MCF 10A (cell line): ENCODE measurements around the gene RPS15. TPM values are rescaled to one million over a fixed set of nuclear protein-coding genes. Genes with fewer than 3 reads are reported as not detected.

ENCODE experiments used
- Bru-seq: library from RNA; stranded (reverse); fragments of 400-500 nt; gene quantifications from one replicate; lab custom pipeline; 2021; lab: Mats Ljungman, UMichigan
- BruChase-seq, 2 experiments: library from RNA; stranded (reverse); fragments of 400-500 nt; gene quantifications; one replicate each; lab custom pipeline; 2021; lab: Mats Ljungman, UMichigan
- BruUV-seq: library from RNA; stranded (reverse); fragments of 400-500 nt; replicated peaks from 2 replicates; lab custom pipeline; 2021; lab: Mats Ljungman, UMichigan
- CTCF ChIA-PET: fragments of 300-600 bp; sonication (Branson Sonifier 250); formaldehyde crosslinking; extraction: SDS; loops from one replicate; lab custom pipeline; 2021; ENCODE audit warnings: antibody characterized with exemption, inconsistent platforms; lab: Yijun Ruan, JAX
- POLR2A ChIA-PET: fragments of 300-600, 350-650 bp; sonication (Branson Sonifier 250); formaldehyde crosslinking; extraction: SDS; loops from one replicate; lab custom pipeline; 2020; ENCODE audit warnings: antibody characterized with exemption, inconsistent platforms; lab: Yijun Ruan, JAX
- DNase-seq: peaks from one replicate; pipeline ENCODE4 v3.0.0-alpha.2; 2018; ENCODE audit not compliant: unreplicated experiment
- H3K27ac Mint-ChIP-seq: one replicate; pipeline ENCODE4 v1.8.0; 2022; ENCODE audit warnings: mild to moderate bottlenecking, low read depth, mixed read lengths; ENCODE audit not compliant: unreplicated experiment
- H3K27me3 Mint-ChIP-seq: one replicate; pipeline ENCODE4 v1.8.0; 2022; ENCODE audit warnings: mixed read lengths; ENCODE audit not compliant: insufficient read depth, unreplicated experiment
- H3K36me3 Mint-ChIP-seq: one replicate; pipeline ENCODE4 v1.8.0; 2022; ENCODE audit warnings: mild to moderate bottlenecking, moderate library complexity, mixed read lengths; ENCODE audit not compliant: insufficient read depth, unreplicated experiment
- H3K4me1 Mint-ChIP-seq: one replicate; pipeline ENCODE4 v1.8.0; 2022; ENCODE audit warnings: mixed read lengths; ENCODE audit not compliant: insufficient read depth, unreplicated experiment
- H3K4me3 Mint-ChIP-seq: one replicate; pipeline ENCODE4 v1.8.0; 2022; ENCODE audit warnings: mild to moderate bottlenecking, moderate library complexity, mixed read lengths; ENCODE audit not compliant: unreplicated experiment
- H3K9me3 Mint-ChIP-seq: one replicate; pipeline ENCODE4 v1.8.0; 2022; ENCODE audit warnings: mixed read lengths; ENCODE audit not compliant: unreplicated experiment
- intact Hi-C: fragments of 100-400 bp; cut with micrococcal nuclease; formaldehyde crosslinking; loops from 2 replicates; pipeline ENCODE4 v1.14.1; 2022
- long read RNA-seq: library from polyadenylated mRNA; stranded (forward); transcript quantifications from one replicate; pipeline ENCODE4 v2.0.0, GENCODE V29; 2022
- total RNA-seq: library from RNA; stranded (reverse); gene quantifications from 2 replicates; pipeline ENCODE4 v1.2.3, GENCODE V29; 2022
- TF ChIP-seq, protein P1 (sequence below): fragments of 200-600 bp; IDR thresholded peaks from one replicate; pipeline ENCODE4 v1.8.0; 2022; ENCODE audit warnings: antibody characterized with exemption, mild to moderate bottlenecking; ENCODE audit not compliant: unreplicated experiment

Gene RPS15
- total RNA-seq (1,168 and 1,243 TPM in 2 replicates), Bru-seq, nascent RNA (percentile 100 among the genes with signal in this experiment), BruChase-seq, experiment 1, labeled RNA remaining after a 6-hour chase (percentile 100 among the genes with signal in this experiment), BruChase-seq, experiment 2, labeled RNA remaining after a 2-hour chase (percentile 100 among the genes with signal in this experiment)
- long read RNA-seq, transcript RPS15-209 (4 exons, 510 nt) = major isoform, 1,357 of 1,585 reads
- long read RNA-seq, transcript RPS15-201 (4 exons, 534 nt) = minor isoform, 31 of 1,585 reads
- long read RNA-seq, transcript RPS15-210 (3 exons, 873 nt) = minor isoform, 84 of 1,585 reads
- long read RNA-seq, transcript RPS15-212 (4 exons, 629 nt) = minor isoform, 8 of 1,585 reads
- long read RNA-seq, partial matches to known transcripts = 82 of 1,585 reads
- long read RNA-seq, other reads (novel, unspliced or antisense) = 7 of 1,585 reads

DNA sequence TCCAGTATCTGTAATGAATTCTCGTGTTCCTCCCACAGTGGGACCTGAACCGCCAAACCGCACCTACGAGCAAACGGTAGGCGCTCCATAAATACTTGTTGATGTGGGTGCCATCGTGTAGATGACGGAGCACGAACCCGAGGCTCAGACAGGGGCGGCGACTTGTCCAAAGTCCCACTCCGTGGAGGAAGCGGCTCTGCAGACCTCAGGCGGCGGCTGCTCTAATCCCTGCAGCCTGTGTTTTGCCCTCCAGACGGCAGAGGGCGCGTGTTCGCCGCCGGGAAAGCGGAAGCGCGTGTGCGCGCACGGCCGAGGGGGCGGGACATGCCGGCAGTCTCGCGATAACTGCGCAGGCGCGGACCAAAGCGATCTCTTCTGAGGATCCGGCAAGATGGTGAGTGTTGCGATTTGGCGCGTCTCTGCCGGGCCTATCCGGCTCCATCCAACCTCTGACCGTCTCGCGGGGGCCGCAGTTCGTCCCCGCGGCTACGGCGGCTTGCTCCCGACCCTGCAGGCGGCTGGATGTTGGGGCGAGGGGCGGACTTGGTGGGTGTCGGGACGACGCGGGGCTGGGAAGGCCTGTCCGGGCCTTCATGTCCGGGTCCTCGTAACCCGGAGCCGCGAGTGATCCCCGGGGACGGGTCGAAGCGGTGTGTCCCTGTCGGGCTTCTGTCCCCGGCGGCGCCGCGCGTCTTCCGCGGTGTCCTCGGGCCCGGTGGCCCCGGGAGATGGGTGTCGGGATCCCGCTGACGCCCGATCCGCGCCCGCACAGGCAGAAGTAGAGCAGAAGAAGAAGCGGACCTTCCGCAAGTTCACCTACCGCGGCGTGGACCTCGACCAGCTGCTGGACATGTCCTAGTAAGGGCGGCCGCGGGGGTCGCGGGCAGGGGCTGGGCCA lies at the start of gene RPS15:
RPS15 (plus strand) TSS at position 362 of the 898 bp plus-strand sequence; CDS start at position 392, 30 bp downstream.
- CTCF ChIA-PET = interaction anchor here (0.6 to 1.3 kb wide), 5 partner anchors 9 to 153 kb away, joined by 3 to 5 read pairs (median 3); no protein-coding TSS in a partner anchor
- H3K4me3 Mint-ChIP-seq = peak within 1 kb of the TSS; percentile 98
- intact Hi-C loops = loop anchor here (1.0 to 2.0 kb wide), 2 partner anchors 75 to 159 kb away; partner anchors contain the start of gene ADAMTSL5
- no peaks in the 10 kb centered on the region for H3K9me3 Mint-ChIP-seq
- H3K36me3 Mint-ChIP-seq = peaks cover 77% of the 10 kb centered on the region
- peaks cover 6% of the 10 kb centered on the region for H3K4me1 Mint-ChIP-seq
- TF ChIP-seq, protein P1, sequence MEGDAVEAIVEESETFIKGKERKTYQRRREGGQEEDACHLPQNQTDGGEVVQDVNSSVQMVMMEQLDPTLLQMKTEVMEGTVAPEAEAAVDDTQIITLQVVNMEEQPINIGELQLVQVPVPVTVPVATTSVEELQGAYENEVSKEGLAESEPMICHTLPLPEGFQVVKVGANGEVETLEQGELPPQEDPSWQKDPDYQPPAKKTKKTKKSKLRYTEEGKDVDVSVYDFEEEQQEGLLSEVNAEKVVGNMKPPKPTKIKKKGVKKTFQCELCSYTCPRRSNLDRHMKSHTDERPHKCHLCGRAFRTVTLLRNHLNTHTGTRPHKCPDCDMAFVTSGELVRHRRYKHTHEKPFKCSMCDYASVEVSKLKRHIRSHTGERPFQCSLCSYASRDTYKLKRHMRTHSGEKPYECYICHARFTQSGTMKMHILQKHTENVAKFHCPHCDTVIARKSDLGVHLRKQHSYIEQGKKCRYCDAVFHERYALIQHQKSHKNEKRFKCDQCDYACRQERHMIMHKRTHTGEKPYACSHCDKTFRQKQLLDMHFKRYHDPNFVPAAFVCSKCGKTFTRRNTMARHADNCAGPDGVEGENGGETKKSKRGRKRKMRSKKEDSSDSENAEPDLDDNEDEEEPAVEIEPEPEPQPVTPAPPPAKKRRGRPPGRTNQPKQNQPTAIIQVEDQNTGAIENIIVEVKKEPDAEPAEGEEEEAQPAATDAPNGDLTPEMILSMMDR = peak; percentile 87
- H3K27me3 Mint-ChIP-seq = no peaks in the 10 kb centered on the region
- peak; percentile 92 for DNase-seq
- peak within 1 kb of the TSS; percentile 100 for H3K27ac Mint-ChIP-seq
- POLR2A ChIA-PET = interaction anchor here (0.9 to 1.7 kb wide), 6 partner anchors 15 to 163 kb away, joined by 3 to 4 read pairs (median 3); partner anchors contain the start of gene FAM174C
- BruUV-seq = TSS peak; percentile 65

DNA sequence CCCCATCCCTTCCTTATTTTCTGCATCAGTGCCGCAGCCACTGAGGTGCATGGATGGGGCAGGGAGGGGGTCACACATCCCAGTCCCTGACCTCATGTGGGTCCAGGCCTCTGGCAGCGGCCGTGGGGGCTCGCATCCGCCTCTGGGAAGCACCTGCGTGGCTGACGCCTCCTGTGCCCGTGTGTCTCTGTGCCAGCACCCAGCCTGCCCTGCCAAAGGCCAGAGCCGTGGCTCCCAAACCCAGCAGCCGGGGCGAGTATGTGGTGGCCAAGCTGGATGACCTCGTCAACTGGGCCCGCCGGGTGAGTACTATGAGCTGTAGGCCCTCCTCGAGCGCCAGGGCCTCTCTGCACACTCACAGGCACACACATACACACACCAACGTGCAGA lies 49.6 kb upstream of the RPS15 start:
- DNase-seq = no peak
- no TSS peak for BruUV-seq
- Mint-ChIP-seq H3K27me3 (no peaks in the 10 kb centered on the region), H3K4me1 (peaks cover 6% of the 10 kb centered on the region), H3K9me3 (no peaks in the 10 kb centered on the region), H3K4me3 (no peak overlapping the region), H3K27ac (no peak overlapping the region), H3K36me3 (peaks cover 55% of the 10 kb centered on the region)
- CTCF ChIA-PET = interaction anchor here (1.4 to 1.5 kb wide), 2 partner anchors 14 to 109 kb away, joined by 3 to 5 read pairs; no protein-coding TSS in a partner anchor
- POLR2A ChIA-PET = no interaction called here
- intact Hi-C loops = loop anchor here (10.0 kb wide), 2 partner anchors 74 to 114 kb away; partner anchors contain the start of gene FAM174C
- TF ChIP-seq, protein P1 = no peak

DNA sequence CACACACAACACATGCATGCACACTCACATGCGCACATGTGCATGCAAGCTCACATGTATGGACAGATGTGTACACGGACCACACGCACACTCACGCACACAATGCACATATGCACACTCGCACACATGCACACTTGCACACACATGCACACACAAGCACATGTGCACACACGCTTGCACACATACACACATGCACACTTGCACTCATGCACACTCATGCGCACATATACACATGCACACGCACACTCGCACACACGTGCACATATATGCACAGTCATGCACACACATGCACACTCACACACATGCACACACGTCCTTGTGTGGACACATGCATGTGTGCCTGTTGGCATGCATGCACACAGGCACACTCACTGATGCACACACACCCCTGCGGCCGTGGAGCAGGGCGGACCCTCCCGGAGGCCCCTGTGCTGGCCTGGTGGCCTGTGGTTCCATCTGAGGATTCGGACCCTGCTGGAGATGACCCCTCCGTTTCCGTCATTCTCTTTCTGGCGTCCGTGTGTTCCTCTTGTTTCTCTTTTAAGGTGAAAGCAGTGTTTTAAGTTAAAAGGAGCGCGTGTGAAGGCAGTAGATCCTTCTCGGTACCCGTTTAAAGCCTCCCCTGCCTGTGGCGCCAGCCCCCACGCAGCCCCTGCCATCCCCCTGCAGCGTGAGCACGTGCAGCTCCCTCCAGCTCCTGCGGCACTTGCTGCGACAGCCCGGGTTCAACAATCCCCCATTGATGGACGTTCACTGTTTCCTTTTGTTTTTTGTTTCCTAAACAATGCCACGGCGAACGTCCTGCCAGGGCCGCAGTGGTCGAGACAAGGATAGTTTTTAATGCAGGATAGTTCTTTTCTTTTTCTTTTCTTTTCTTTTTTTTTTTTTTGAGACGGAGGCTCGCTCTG lies 48.9 kb upstream of the RPS15 start:
- Mint-ChIP-seq H3K4me3 (no peak overlapping the region), H3K27me3 (no peaks in the 10 kb centered on the region), H3K36me3 (peaks cover 51% of the 10 kb centered on the region), H3K27ac (no peak overlapping the region), H3K9me3 (no peaks in the 10 kb centered on the region), H3K4me1 (peaks cover 4% of the 10 kb centered on the region)
- DNase-seq = no peak
- BruUV-seq = no TSS peak
- intact Hi-C loops = loop anchor here (10.0 kb wide), 2 partner anchors 74 to 114 kb away; partner anchors contain the start of gene FAM174C
- TF ChIP-seq, protein P1 = no peak
- CTCF ChIA-PET = interaction anchor here (0.8 to 1.5 kb wide), 3 partner anchors 14 to 110 kb away, joined by 3 to 5 read pairs (median 3); no protein-coding TSS in a partner anchor
- POLR2A ChIA-PET = no interaction called here
